ENCODE results near the gene FMO5. TPM values are rescaled to one million over a fixed set of nuclear protein-coding genes. Genes with fewer than 3 reads are reported as not detected.
"Not testable (repeated sequence)": the region's sequence is repeated elsewhere in the genome, so short reads cannot be mapped to it uniquely, and the experiment has no call there.

FMO5 gene
- total RNA-seq, 1 experiment from 2014 or later = 0.72 TPM

DNA sequence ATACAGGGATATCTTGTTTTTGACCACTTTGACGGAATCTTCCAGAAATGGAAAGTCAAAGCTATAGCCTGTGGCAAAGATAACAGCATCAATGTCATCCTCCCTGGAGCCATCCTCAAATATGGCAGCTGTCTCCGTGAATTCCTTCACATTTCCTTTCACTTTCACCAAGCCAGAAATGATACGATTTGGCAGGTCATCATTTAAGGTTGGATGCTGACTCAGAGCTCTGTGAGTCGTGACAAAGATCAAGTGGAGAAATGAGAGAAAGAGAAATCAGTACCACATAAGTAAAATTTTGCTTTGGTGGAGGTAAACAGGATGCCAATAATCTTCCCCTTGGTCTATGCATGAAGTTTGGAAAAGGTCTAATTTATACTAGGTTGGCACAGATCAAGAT, 23.9 kb downstream of the FMO5 start:
- Mint-ChIP-seq H3K36me3 (ENCODE audit: insufficient read depth, unreplicated experiment) (no peaks in the 10 kb centered on the region), H3K4me1 (ENCODE audit: insufficient read depth, unreplicated experiment) (peaks cover 6% of the 10 kb centered on the region), H3K27me3 (ENCODE audit: insufficient read depth, unreplicated experiment) (no peaks in the 10 kb centered on the region), H3K27ac (ENCODE audit: low read depth, unreplicated experiment) (no peak overlapping the region), H3K4me3 (ENCODE audit: unreplicated experiment) (no peak overlapping the region), H3K9me3 (ENCODE audit: unreplicated experiment) (no peaks in the 10 kb centered on the region)
- DNase-seq (ENCODE audit: unreplicated experiment) = peak; percentile 15
- TF ChIP-seq, protein P1, sequence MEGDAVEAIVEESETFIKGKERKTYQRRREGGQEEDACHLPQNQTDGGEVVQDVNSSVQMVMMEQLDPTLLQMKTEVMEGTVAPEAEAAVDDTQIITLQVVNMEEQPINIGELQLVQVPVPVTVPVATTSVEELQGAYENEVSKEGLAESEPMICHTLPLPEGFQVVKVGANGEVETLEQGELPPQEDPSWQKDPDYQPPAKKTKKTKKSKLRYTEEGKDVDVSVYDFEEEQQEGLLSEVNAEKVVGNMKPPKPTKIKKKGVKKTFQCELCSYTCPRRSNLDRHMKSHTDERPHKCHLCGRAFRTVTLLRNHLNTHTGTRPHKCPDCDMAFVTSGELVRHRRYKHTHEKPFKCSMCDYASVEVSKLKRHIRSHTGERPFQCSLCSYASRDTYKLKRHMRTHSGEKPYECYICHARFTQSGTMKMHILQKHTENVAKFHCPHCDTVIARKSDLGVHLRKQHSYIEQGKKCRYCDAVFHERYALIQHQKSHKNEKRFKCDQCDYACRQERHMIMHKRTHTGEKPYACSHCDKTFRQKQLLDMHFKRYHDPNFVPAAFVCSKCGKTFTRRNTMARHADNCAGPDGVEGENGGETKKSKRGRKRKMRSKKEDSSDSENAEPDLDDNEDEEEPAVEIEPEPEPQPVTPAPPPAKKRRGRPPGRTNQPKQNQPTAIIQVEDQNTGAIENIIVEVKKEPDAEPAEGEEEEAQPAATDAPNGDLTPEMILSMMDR (IDR thresholded peaks at IDR 0.05; ENCODE audit: unreplicated experiment) = no peak
- no TSS peak for BruUV-seq (replicated peaks)
- POLR2A ChIA-PET = interaction anchor here (1.3 to 2.5 kb wide), 3 partner anchors 24 to 41 kb away, joined by 3 to 15 read pairs (median 5); partner anchors contain the start of genes CHD1L and FMO5
- CTCF ChIA-PET = interaction anchor here (0.7 to 1.1 kb wide), 4 partner anchors 14 to 42 kb away, joined by 3 to 5 read pairs (median 4); no protein-coding TSS in a partner anchor
- intact Hi-C loops (cut with micrococcal nuclease) = no loop called here

DNA sequence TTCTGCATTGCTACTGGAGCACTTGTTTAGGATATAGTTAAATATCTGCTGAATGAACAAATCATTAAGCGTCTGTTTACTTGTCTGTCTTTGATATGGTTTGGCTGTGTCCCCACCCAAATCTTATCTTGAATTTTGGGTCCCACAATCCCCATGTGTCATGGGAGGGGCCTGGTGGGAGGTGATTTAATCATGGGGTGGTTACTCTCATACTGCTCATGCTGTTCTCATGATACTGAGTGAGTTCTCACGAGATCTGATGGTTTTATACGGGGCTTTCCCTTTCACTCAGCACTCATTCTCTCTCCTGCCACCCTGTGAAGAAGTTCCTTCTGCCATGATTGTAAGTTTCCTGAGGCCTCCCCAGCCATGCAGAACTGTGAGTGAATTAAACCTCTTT, 27.8 kb downstream of the FMO5 start:
- intact Hi-C loops (cut with micrococcal nuclease); BruUV-seq (replicated peaks); H3K36me3 Mint-ChIP-seq (ENCODE audit: insufficient read depth, unreplicated experiment); H3K27me3 Mint-ChIP-seq (ENCODE audit: insufficient read depth, unreplicated experiment); DNase-seq (ENCODE audit: unreplicated experiment); H3K9me3 Mint-ChIP-seq (ENCODE audit: unreplicated experiment); H3K4me1 Mint-ChIP-seq (ENCODE audit: insufficient read depth, unreplicated experiment); H3K27ac Mint-ChIP-seq (ENCODE audit: low read depth, unreplicated experiment); H3K4me3 Mint-ChIP-seq (ENCODE audit: unreplicated experiment): not testable (repeated sequence)
- CTCF ChIA-PET = interaction anchor here (0.7 to 1.2 kb wide), 2 partner anchors 10 to 153 kb away, joined by 3 to 4 read pairs; no protein-coding TSS in a partner anchor
- POLR2A ChIA-PET = interaction anchor here (1.7 kb wide), 1 partner anchor 12 kb away, joined by 4 read pairs; no protein-coding TSS in a partner anchor

DNA sequence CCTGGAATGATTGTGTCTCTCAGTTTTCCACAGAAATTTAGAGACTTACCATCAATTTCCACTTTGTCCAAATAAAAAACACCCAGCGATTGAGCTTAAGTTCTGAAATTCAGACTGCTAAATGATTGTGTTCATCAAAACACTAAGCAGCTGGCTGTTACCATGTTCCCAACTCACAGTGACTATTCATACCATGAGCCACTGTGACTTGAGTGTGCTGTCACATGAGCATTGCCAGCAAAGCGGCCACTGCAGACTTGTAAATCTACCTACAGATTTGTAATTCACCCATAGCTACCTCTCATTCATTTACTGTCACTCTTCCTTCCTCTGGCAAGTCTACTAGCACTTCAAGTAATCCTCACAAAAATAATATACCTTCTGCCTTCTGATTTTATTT, 35.6 kb downstream of the FMO5 start:
- POLR2A ChIA-PET = interaction anchor here (1.3 kb wide), 1 partner anchor 53 kb away, joined by 4 read pairs; no protein-coding TSS in a partner anchor
- TF ChIP-seq, protein P1 (IDR thresholded peaks at IDR 0.05; ENCODE audit: unreplicated experiment) = no peak
- intact Hi-C loops (cut with micrococcal nuclease) = no loop called here
- no TSS peak for BruUV-seq (replicated peaks)
- Mint-ChIP-seq H3K27ac (ENCODE audit: low read depth, unreplicated experiment) (peak overlapping the region; percentile 2), H3K36me3 (ENCODE audit: insufficient read depth, unreplicated experiment) (no peaks in the 10 kb centered on the region), H3K27me3 (ENCODE audit: insufficient read depth, unreplicated experiment) (no peaks in the 10 kb centered on the region), H3K4me3 (ENCODE audit: unreplicated experiment) (no peak overlapping the region), H3K9me3 (ENCODE audit: unreplicated experiment) (no peaks in the 10 kb centered on the region), H3K4me1 (ENCODE audit: insufficient read depth, unreplicated experiment) (no peaks in the 10 kb centered on the region)
- no peak for DNase-seq (ENCODE audit: unreplicated experiment)
- CTCF ChIA-PET = interaction anchor here (1.0 to 1.2 kb wide), 2 partner anchors 16 to 48 kb away, joined by 3 read pairs; no protein-coding TSS in a partner anchor

DNA sequence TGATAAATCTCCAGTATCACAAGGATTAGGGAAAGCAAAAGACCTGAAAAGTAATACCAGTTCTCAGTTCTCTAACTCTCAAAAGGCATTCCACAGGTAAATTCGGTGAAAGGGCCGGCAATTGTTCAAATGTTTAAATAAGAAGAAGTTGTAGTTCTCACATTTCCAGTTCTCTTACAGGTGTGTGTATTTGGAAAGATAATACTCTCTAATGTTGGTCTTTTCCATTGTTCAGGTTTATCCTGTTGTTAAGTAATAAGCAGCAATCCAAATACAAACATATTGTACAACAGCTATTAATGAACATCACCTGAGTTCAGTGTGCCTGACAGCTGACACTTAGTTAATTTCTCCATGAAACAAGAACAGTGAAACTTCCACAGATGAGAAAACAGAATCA, 39.7 kb downstream of the FMO5 start:
- no peaks in the 10 kb centered on the region for H3K36me3 Mint-ChIP-seq (ENCODE audit: insufficient read depth, unreplicated experiment)
- no peak overlapping the region for H3K27ac Mint-ChIP-seq (ENCODE audit: low read depth, unreplicated experiment)
- no peaks in the 10 kb centered on the region for H3K9me3 Mint-ChIP-seq (ENCODE audit: unreplicated experiment)
- no peak overlapping the region for H3K4me3 Mint-ChIP-seq (ENCODE audit: unreplicated experiment)
- TF ChIP-seq, protein P1 (IDR thresholded peaks at IDR 0.05; ENCODE audit: unreplicated experiment) = no peak
- ChIA-PET CTCF (interaction anchor here (0.6 to 1.2 kb wide), 2 partner anchors 58 to 60 kb away, joined by 3 to 4 read pairs; no protein-coding TSS in a partner anchor), POLR2A (interaction anchor here (1.2 to 1.5 kb wide), 2 partner anchors 12 kb away, joined by 4 read pairs; no protein-coding TSS in a partner anchor)
- no TSS peak for BruUV-seq (replicated peaks)
- no peaks in the 10 kb centered on the region for H3K4me1 Mint-ChIP-seq (ENCODE audit: insufficient read depth, unreplicated experiment)
- DNase-seq (ENCODE audit: unreplicated experiment) = no peak
- intact Hi-C loops (cut with micrococcal nuclease) = no loop called here
- no peaks in the 10 kb centered on the region for H3K27me3 Mint-ChIP-seq (ENCODE audit: insufficient read depth, unreplicated experiment)

Measured in MCF 10A (cell line).